WERI-Rb-1 (cell line): ENCODE results near the gene CYFIP1.

Source experiments
- DNase-seq: peaks from one replicate; pipeline ENCODE4 v3.0.0-alpha.2; 2020
- H3K27ac ChIP-seq: fragments of 250-450 bp; sonication (Bioruptor Pico); 2 replicates; pipeline ENCODE4 v1.5.1; 2020; ENCODE audit warnings: mild to moderate bottlenecking, moderate library complexity
- H3K27me3 ChIP-seq: fragments of 250-450 bp; sonication (Bioruptor Pico); 2 replicates; pipeline ENCODE4 v1.5.1; 2021; ENCODE audit warnings: mild to moderate bottlenecking, low read depth, moderate library complexity; ENCODE audit not compliant: insufficient read depth, severe bottlenecking
- H3K36me3 ChIP-seq: fragments of 250-450 bp; sonication (Bioruptor Pico); 2 replicates; pipeline ENCODE4 v1.5.1; 2020; ENCODE audit warnings: mild to moderate bottlenecking, moderate library complexity
- H3K4me3 ChIP-seq: 2 replicates; pipeline ENCODE4 v1.5.1; 2011; ENCODE audit warnings: low read depth, mild to moderate bottlenecking, control low read depth, low read length
- H3K9me3 ChIP-seq: fragments of 250-450 bp; sonication (Bioruptor Pico); 2 replicates; pipeline ENCODE4 v1.5.1; 2021; ENCODE audit warnings: mild to moderate bottlenecking, moderate library complexity; ENCODE audit not compliant: severe bottlenecking
- TF ChIP-seq, protein P1 (sequence below): IDR thresholded peaks from 2 replicates; pipeline ENCODE4 v1.5.1; 2011; ENCODE audit warnings: low read depth, mild to moderate bottlenecking, control low read depth, inconsistent platforms, low read length

CYFIP1 gene

GRCh38 chr15:22869856-22870255, 110.3 kb downstream of the CYFIP1 start:
- TF ChIP-seq, protein P1, sequence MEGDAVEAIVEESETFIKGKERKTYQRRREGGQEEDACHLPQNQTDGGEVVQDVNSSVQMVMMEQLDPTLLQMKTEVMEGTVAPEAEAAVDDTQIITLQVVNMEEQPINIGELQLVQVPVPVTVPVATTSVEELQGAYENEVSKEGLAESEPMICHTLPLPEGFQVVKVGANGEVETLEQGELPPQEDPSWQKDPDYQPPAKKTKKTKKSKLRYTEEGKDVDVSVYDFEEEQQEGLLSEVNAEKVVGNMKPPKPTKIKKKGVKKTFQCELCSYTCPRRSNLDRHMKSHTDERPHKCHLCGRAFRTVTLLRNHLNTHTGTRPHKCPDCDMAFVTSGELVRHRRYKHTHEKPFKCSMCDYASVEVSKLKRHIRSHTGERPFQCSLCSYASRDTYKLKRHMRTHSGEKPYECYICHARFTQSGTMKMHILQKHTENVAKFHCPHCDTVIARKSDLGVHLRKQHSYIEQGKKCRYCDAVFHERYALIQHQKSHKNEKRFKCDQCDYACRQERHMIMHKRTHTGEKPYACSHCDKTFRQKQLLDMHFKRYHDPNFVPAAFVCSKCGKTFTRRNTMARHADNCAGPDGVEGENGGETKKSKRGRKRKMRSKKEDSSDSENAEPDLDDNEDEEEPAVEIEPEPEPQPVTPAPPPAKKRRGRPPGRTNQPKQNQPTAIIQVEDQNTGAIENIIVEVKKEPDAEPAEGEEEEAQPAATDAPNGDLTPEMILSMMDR = no peak
- Histone ChIP-seq H3K4me3 (no peak overlapping the region), H3K36me3 (peaks cover 42% of the 10 kb centered on the region), H3K27me3 (no peaks in the 10 kb centered on the region), H3K27ac (no peak overlapping the region), H3K9me3 (no peaks in the 10 kb centered on the region)
- DNase-seq = no peak

GRCh38 chr15:22868928-22869327, 111.2 kb downstream of the CYFIP1 start:
- no peaks in the 10 kb centered on the region for H3K9me3 ChIP-seq
- TF ChIP-seq, protein P1 = no peak
- H3K36me3 ChIP-seq = peaks cover 50% of the 10 kb centered on the region
- H3K4me3 ChIP-seq = no peak overlapping the region
- no peak overlapping the region for H3K27ac ChIP-seq
- DNase-seq = no peak
- H3K27me3 ChIP-seq = no peaks in the 10 kb centered on the region

DNA sequence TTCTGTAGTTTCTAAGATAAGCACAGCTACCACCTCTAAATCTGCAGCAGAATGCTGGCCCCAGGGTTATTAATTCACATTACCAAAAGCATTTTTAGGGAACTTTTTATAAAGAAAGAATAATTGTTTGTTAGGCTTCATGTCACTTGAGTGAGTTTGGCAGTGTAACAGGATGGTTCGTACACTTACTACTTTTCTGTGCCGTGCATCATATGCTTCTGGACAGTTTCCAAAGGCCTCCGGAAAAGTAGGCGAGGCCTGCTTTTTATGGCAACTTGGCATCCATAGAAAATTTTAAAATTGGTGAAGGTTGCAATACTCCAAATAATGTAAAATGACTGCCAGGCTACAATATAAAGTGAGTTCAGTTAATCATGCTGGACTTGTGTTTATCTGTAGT, 111.7 kb downstream of the CYFIP1 start:
- Histone ChIP-seq H3K36me3 (peaks cover 53% of the 10 kb centered on the region), H3K27ac (no peak overlapping the region), H3K27me3 (no peaks in the 10 kb centered on the region), H3K9me3 (no peaks in the 10 kb centered on the region), H3K4me3 (no peak overlapping the region)
- TF ChIP-seq, protein P1 = no peak
- DNase-seq = no peak

- Histone ChIP-seq H3K27ac (no peak overlapping the region), H3K36me3 (peaks cover 57% of the 10 kb centered on the region), H3K27me3 (no peaks in the 10 kb centered on the region), H3K9me3 (no peaks in the 10 kb centered on the region), H3K4me3 (no peak overlapping the region)
- TF ChIP-seq, protein P1 = no peak
- no peak for DNase-seq
Measured at GRCh38 chr15:22867886-22868285, 112.3 kb downstream of the CYFIP1 start.

DNA sequence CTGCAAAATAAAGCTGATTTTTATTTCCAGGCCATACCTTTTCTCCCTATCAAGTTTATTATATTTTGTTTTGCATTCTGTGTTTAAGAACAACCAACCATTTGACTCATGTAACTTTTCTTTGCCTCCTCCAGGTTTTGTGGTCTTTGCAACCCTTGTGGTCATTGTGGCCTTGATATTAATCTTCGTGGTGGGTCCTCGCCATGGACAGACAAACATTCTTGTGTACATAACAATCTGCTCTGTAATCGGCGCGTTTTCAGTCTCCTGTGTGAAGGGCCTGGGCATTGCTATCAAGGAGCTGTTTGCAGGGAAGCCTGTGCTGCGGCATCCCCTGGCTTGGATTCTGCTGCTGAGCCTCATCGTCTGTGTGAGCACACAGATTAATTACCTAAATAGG, 114.1 kb downstream of the CYFIP1 start:
- no peak for DNase-seq
- Histone ChIP-seq H3K9me3 (no peaks in the 10 kb centered on the region), H3K4me3 (no peak overlapping the region), H3K27me3 (no peaks in the 10 kb centered on the region), H3K36me3 (peaks cover 65% of the 10 kb centered on the region), H3K27ac (no peak overlapping the region)
- TF ChIP-seq, protein P1 = no peak

DNA sequence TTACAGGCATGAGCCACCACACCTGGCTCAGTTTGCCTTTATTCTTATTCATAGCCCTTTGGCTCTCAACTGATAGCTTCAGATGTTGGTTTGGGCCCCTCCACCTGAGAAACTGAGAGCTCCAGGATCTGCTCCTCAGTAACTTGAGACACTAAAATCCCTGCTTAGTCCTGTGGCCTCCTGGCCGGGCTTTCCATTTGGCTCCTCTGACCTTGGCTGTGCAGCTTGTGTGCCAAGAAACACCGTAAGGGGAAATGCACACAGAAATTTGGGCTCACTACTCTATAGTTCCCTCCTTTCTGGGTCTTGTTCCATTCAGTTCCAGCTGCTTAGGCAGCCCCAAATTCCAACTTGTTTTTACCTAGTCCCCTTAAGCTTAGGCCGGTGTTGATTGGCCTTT, 116.8 kb downstream of the CYFIP1 start:
- DNase-seq = no peak
- Histone ChIP-seq H3K27me3 (no peaks in the 10 kb centered on the region), H3K9me3 (no peaks in the 10 kb centered on the region), H3K4me3 (no peak overlapping the region), H3K36me3 (peaks cover 70% of the 10 kb centered on the region), H3K27ac (no peak overlapping the region)
- TF ChIP-seq, protein P1 = no peak
